PFSK-1 (cell line): ENCODE data around the gene SLC46A2.

Experiments
- POLR2AphosphoS5 ChIP-seq: IDR thresholded peaks from 2 replicates; pipeline ENCODE4 v1.6.1; 2012; ENCODE audit warnings: low read depth, mild to moderate bottlenecking, control low read depth, low read length, moderate library complexity
- SIN3A ChIP-seq: IDR thresholded peaks from 2 replicates; pipeline ENCODE4 v1.6.1; 2012; ENCODE audit warnings: mild to moderate bottlenecking, low read length, moderate library complexity, borderline replicate concordance; ENCODE audit not compliant: insufficient read depth
- TAF1 ChIP-seq: IDR thresholded peaks from 2 replicates; pipeline ENCODE4 v1.6.1; 2012; ENCODE audit warnings: low read length, control low read depth, borderline replicate concordance; ENCODE audit not compliant: insufficient read depth
- TF ChIP-seq, protein P1 (sequence below), 2 experiments: IDR thresholded peaks; 2 replicates each; pipeline versions ENCODE4 v1.6.1 to v1.8.0; 2011 to 2012; ENCODE audit warnings: low read depth in 2 of 2, low read length in 2 of 2, control low read depth in 1 of 2, inconsistent platforms in 1 of 2, mild to moderate bottlenecking in 1 of 2, moderate library complexity in 1 of 2; ENCODE audit not compliant: insufficient read depth in 1 of 2

DNA sequence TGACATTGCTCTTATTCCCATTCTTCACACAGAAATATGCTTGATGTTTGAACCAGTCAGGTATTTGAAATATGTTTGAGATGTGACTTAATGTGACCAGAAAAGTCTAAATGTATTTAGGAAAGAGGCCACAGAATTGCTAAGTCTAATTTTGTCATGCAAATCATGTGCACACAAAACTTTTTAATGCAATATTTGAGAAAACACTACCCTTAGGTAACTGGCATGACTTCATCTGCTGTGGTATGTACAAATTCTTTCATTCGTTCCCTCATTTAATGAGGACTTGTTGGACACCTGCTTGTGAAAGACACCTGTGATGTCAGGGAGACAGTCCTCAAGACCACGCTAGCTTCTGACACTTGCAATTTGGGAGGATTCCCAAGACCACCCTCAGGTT is 21.1 kb upstream of the SLC46A2 start:
- TF ChIP-seq TAF1 (no peak), POLR2AphosphoS5 (no peak), SIN3A (no peak)
- TF ChIP-seq, protein P1, sequence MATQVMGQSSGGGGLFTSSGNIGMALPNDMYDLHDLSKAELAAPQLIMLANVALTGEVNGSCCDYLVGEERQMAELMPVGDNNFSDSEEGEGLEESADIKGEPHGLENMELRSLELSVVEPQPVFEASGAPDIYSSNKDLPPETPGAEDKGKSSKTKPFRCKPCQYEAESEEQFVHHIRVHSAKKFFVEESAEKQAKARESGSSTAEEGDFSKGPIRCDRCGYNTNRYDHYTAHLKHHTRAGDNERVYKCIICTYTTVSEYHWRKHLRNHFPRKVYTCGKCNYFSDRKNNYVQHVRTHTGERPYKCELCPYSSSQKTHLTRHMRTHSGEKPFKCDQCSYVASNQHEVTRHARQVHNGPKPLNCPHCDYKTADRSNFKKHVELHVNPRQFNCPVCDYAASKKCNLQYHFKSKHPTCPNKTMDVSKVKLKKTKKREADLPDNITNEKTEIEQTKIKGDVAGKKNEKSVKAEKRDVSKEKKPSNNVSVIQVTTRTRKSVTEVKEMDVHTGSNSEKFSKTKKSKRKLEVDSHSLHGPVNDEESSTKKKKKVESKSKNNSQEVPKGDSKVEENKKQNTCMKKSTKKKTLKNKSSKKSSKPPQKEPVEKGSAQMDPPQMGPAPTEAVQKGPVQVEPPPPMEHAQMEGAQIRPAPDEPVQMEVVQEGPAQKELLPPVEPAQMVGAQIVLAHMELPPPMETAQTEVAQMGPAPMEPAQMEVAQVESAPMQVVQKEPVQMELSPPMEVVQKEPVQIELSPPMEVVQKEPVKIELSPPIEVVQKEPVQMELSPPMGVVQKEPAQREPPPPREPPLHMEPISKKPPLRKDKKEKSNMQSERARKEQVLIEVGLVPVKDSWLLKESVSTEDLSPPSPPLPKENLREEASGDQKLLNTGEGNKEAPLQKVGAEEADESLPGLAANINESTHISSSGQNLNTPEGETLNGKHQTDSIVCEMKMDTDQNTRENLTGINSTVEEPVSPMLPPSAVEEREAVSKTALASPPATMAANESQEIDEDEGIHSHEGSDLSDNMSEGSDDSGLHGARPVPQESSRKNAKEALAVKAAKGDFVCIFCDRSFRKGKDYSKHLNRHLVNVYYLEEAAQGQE (IDR thresholded peaks at IDR 0.05; ENCODE audit: insufficient read depth in 1 of 2, low read depth in 2 of 2, low read length in 2 of 2): no peak
